GM23338 (cell line): ENCODE data around the gene THRA.
A peak's percentile ranks its signal among the peaks of the same experiment; 100 is the strongest.

Experiments
- CREB1 ChIP-seq: fragments of 250-450 bp; sonication (Bioruptor Pico); IDR thresholded peaks from 2 replicates; pipeline ENCODE4 v1.5.0; 2020; ENCODE audit warnings: low read depth, mild to moderate bottlenecking, moderate library complexity
- EZH2 ChIP-seq: fragments of 200-600 bp; sonication (generic); IDR thresholded peaks from one replicate; pipeline ENCODE4 v1.8.0; 2017; ENCODE audit warnings: antibody characterized with exemption, mild to moderate bottlenecking, low read depth; ENCODE audit not compliant: unreplicated experiment
- EZH2phosphoT487 ChIP-seq: fragments of 200-600 bp; sonication (generic); IDR thresholded peaks from one replicate; pipeline ENCODE4 v1.8.1; 2018; ENCODE audit warnings: antibody characterized with exemption; ENCODE audit not compliant: unreplicated experiment
- JUNB ChIP-seq: IDR thresholded peaks from one replicate; pipeline ENCODE4 v1.6.1; 2016; ENCODE audit warnings: antibody characterized with exemption; ENCODE audit not compliant: unreplicated experiment
- NANOG ChIP-seq: IDR thresholded peaks from 2 replicates; pipeline ENCODE4 v1.6.1; 2016; ENCODE audit warnings: antibody characterized with exemption, borderline replicate concordance
- POLR2AphosphoS5 ChIP-seq: IDR thresholded peaks from 2 replicates; pipeline ENCODE4 v1.6.1; 2016; ENCODE audit warnings: antibody characterized with exemption, low read depth
- REST ChIP-seq: IDR thresholded peaks from one replicate; pipeline ENCODE4 v1.6.1; 2018; ENCODE audit warnings: antibody characterized with exemption; ENCODE audit not compliant: unreplicated experiment
- ZNF114 ChIP-seq: fragments of 250-450 bp; sonication (Bioruptor Pico); IDR thresholded peaks from 2 replicates; pipeline ENCODE4 v1.5.0; 2020; ENCODE audit warnings: mild to moderate bottlenecking, moderate library complexity
- ZNF331 ChIP-seq: fragments of 250-450 bp; sonication (Bioruptor Pico); IDR thresholded peaks from 2 replicates; pipeline ENCODE4 v1.5.0; 2020; ENCODE audit warnings: low read depth, mild to moderate bottlenecking, moderate library complexity
- ZNF462 ChIP-seq: fragments of 250-450 bp; sonication (Bioruptor Pico); IDR thresholded peaks from 2 replicates; pipeline ENCODE4 v1.5.0; 2020; ENCODE audit warnings: mild to moderate bottlenecking, moderate library complexity
- TF ChIP-seq, protein P1 (sequence below), 2 experiments: fragments of 200-600 bp in 1 of 2; sonication (generic) in 1 of 2; conservative IDR thresholded peaks; 2 replicates each; pipeline versions ENCODE4 v1.5.1 to v1.6.1; 2016 to 2017; ENCODE audit warnings: antibody characterized with exemption in 2 of 2, low read depth in 2 of 2, mild to moderate bottlenecking in 2 of 2, moderate library complexity in 1 of 2
- TF ChIP-seq, protein P2 (sequence below): IDR thresholded peaks from 2 replicates; pipeline ENCODE4 v1.6.1; 2016; ENCODE audit warnings: antibody characterized with exemption

- TF ChIP-seq EZH2 (no peak), REST (no peak), POLR2AphosphoS5 (no peak), CREB1 (CRISPR knock-in tag) (no peak), EZH2phosphoT487 (no peak), ZNF114 (CRISPR knock-in tag) (no peak), ZNF331 (CRISPR knock-in tag) (no peak), JUNB (no peak), ZNF462 (no peak), NANOG (no peak)
- TF ChIP-seq, protein P1, sequence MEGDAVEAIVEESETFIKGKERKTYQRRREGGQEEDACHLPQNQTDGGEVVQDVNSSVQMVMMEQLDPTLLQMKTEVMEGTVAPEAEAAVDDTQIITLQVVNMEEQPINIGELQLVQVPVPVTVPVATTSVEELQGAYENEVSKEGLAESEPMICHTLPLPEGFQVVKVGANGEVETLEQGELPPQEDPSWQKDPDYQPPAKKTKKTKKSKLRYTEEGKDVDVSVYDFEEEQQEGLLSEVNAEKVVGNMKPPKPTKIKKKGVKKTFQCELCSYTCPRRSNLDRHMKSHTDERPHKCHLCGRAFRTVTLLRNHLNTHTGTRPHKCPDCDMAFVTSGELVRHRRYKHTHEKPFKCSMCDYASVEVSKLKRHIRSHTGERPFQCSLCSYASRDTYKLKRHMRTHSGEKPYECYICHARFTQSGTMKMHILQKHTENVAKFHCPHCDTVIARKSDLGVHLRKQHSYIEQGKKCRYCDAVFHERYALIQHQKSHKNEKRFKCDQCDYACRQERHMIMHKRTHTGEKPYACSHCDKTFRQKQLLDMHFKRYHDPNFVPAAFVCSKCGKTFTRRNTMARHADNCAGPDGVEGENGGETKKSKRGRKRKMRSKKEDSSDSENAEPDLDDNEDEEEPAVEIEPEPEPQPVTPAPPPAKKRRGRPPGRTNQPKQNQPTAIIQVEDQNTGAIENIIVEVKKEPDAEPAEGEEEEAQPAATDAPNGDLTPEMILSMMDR (conservative IDR thresholded peaks at IDR 0.05; ENCODE audit: low read depth in 2 of 2) = peak in 1 of 2 experiments; percentile 36; a peak in 2 of 4 replicates
- TF ChIP-seq, protein P2, sequence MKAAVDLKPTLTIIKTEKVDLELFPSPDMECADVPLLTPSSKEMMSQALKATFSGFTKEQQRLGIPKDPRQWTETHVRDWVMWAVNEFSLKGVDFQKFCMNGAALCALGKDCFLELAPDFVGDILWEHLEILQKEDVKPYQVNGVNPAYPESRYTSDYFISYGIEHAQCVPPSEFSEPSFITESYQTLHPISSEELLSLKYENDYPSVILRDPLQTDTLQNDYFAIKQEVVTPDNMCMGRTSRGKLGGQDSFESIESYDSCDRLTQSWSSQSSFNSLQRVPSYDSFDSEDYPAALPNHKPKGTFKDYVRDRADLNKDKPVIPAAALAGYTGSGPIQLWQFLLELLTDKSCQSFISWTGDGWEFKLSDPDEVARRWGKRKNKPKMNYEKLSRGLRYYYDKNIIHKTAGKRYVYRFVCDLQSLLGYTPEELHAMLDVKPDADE = no peak
These were observed at the start of gene THRA for GRCh38 chr17:40062329-40063186.
